GM18867 (cell line): ENCODE measurements around the gene MICOS13.

Source experiments
- ATAC-seq: cut with Tn5 transposase; IDR thresholded peaks from one replicate; pipeline ENCODE4 v1.9.1; 2021; ENCODE audit warnings: mild to moderate bottlenecking, moderate library complexity; ENCODE audit not compliant: unreplicated experiment

The MICOS13 gene

GRCh38 chr19:5669212-5669611, 11.1 kb downstream of the MICOS13 start:
- ATAC-seq: no peak

GRCh38 chr19:5667751-5668271, 12.5 kb downstream of the MICOS13 start:
- ATAC-seq: no peak

- ATAC-seq: no peak
Measured at GRCh38 chr19:5666921-5667610, 13.2 kb downstream of the MICOS13 start.

GRCh38 chr19:5665781-5666513, 14.4 kb downstream of the MICOS13 start:
- ATAC-seq: no peak

- ATAC-seq: no peak
Measured at GRCh38 chr19:5664515-5664914, 15.8 kb downstream of the MICOS13 start.

- no peak for ATAC-seq
Measured at GRCh38 chr19:5663904-5664303, 16.4 kb downstream of the MICOS13 start.

GRCh38 chr19:5661483-5661882, 18.8 kb downstream of the MICOS13 start:
- no peak for ATAC-seq

GRCh38 chr19:5655412-5655811, 24.9 kb downstream of the MICOS13 start:
- no peak for ATAC-seq

GRCh38 chr19:5654931-5655330, 25.4 kb downstream of the MICOS13 start:
- ATAC-seq: no peak

- no peak for ATAC-seq
Measured at GRCh38 chr19:5652261-5652660, 28.1 kb downstream of the MICOS13 start.

- no peak for ATAC-seq
Measured at GRCh38 chr19:5651361-5651760, 29.0 kb downstream of the MICOS13 start.

- no peak for ATAC-seq
Measured at GRCh38 chr19:5648464-5648863, 31.9 kb downstream of the MICOS13 start.

GRCh38 chr19:5646703-5647102, 33.6 kb downstream of the MICOS13 start:
- no peak for ATAC-seq

GRCh38 chr19:5645409-5645808, 34.9 kb downstream of the MICOS13 start:
- no peak for ATAC-seq

GRCh38 chr19:5644037-5644436, 36.3 kb downstream of the MICOS13 start:
- ATAC-seq: no peak

GRCh38 chr19:5643060-5643459, 37.3 kb downstream of the MICOS13 start:
- no peak for ATAC-seq

- no peak for ATAC-seq
Measured at GRCh38 chr19:5642204-5642603, 38.1 kb downstream of the MICOS13 start.

GRCh38 chr19:5641171-5641570, 39.1 kb downstream of the MICOS13 start:
- no peak for ATAC-seq

GRCh38 chr19:5637971-5638370, 42.3 kb downstream of the MICOS13 start:
- ATAC-seq: no peak

GRCh38 chr19:5635427-5635826, 44.9 kb downstream of the MICOS13 start:
- no peak for ATAC-seq

GRCh38 chr19:5632657-5633056, 47.7 kb downstream of the MICOS13 start:
- ATAC-seq: no peak

- no peak for ATAC-seq
Measured at GRCh38 chr19:5632241-5632612, 48.1 kb downstream of the MICOS13 start.
